ENCODE results near the gene CASP10. TPM values are rescaled to one million over a fixed set of nuclear protein-coding genes. Genes with fewer than 3 reads are reported as not detected.

Gene CASP10
- total RNA-seq, 2 experiments from 2014 or later = 15.9 to 16.7 TPM

DNA sequence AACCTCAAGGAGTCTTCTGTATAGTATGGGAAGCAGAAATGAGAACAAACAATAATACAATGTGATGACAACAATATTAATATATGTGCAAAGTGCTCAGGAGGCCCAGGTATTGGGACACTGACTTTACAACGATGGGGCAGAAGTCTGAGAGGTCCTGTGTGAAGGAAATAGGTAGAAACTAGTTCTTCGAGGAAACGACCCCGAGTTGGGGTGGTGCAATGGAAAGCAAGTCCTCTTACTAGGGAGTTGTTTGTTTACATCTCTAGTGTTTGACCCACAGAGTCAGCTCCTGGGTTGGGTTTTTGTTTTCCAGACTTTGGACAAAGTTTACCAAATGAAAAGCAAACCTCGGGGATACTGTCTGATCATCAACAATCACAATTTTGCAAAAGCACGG lies 93.6 kb downstream of the CASP10 start:
- POLR2A ChIA-PET = interaction anchor here (1.0 kb wide), 1 partner anchor 11 kb away, joined by 3 read pairs; no protein-coding TSS in a partner anchor
- no peak overlapping the region for H3K27ac Mint-ChIP-seq

More for the DNA sequence above, 93.6 kb downstream of the CASP10 start:
- H3K36me3 Mint-ChIP-seq = peaks cover 71% of the 10 kb centered on the region
- H3K27me3 Mint-ChIP-seq = no peaks in the 10 kb centered on the region
- intact Hi-C loops (cut with micrococcal nuclease) = no loop called here
- no peak overlapping the region for H3K4me3 Mint-ChIP-seq
- no peaks in the 10 kb centered on the region for H3K9me3 Mint-ChIP-seq
- peaks cover 52% of the 10 kb centered on the region for H3K4me1 Mint-ChIP-seq (ENCODE audit: low read depth)
- DNase-seq = no peak
- CTCF ChIA-PET = interaction anchor here (1.4 to 4.0 kb wide), 3 partner anchors 11 to 44 kb away, joined by 3 to 19 read pairs (median 6); no protein-coding TSS in a partner anchor

Other genes starting within 250 kb of the CASP10 start
- gene ORC2, start 219.5 kb upstream of the CASP10 start, total RNA-seq = 10 to 100 TPM; 53.0 to 65.1 TPM
- 10 to 100 TPM; 18.9 to 20.5 TPM for gene HYCC2, start 111.5 kb upstream of the CASP10 start, total RNA-seq
- gene NDUFB3, start 111.1 kb upstream of the CASP10 start, total RNA-seq = 100 to 1,000 TPM; 158 to 162 TPM
- gene CFLAR, start 67.0 kb upstream of the CASP10 start, total RNA-seq = 100 to 1,000 TPM; 325 to 343 TPM
- gene CASP8, start 77.4 kb downstream of the CASP10 start, total RNA-seq = 10 to 100 TPM; 55.9 to 56.3 TPM
- under 1 TPM; 0.63 to 0.67 TPM for gene FLACC1, start 174.2 kb downstream of the CASP10 start, total RNA-seq